ENCODE data around the gene DHRSX. TPM values are rescaled to one million over a fixed set of nuclear protein-coding genes. Genes with fewer than 3 reads are reported as not detected.
"Not testable (repeated sequence)": the region's sequence is repeated elsewhere in the genome, so short reads cannot be mapped to it uniquely, and the experiment has no call there.

Gene DHRSX
- total and polyA plus RNA-seq, 5 experiments from 2014 or later: 17.1 to 20.8 (median 17.2) TPM

GRCh38 chrX:2266445-2267349 is 234.1 kb downstream of the DHRSX start:
- DNase-seq (peak in 3 of 10 donors; percentile 28 to 43 (median 42)), ATAC-seq (peak in 1 of 2 donors; percentile 62)
- Mint-ChIP-seq H3K9me3 (peaks cover 0 to 2% (median 0%) of the 10 kb centered on the region in 9 donors), H3K36me3 (peaks cover 5 to 59% (median 43%) of the 10 kb centered on the region in 3 donors), H3K4me1 (peaks cover 0 to 16% (median 3%) of the 10 kb centered on the region in 4 donors), H3K27me3 (no peaks in the 10 kb centered on the region), H3K4me3 (no peak overlapping the region), H3K27ac (peak overlapping the region in 1 of 10 donors; percentile 74)
- POLR2A ChIA-PET: no interaction called here

DNA sequence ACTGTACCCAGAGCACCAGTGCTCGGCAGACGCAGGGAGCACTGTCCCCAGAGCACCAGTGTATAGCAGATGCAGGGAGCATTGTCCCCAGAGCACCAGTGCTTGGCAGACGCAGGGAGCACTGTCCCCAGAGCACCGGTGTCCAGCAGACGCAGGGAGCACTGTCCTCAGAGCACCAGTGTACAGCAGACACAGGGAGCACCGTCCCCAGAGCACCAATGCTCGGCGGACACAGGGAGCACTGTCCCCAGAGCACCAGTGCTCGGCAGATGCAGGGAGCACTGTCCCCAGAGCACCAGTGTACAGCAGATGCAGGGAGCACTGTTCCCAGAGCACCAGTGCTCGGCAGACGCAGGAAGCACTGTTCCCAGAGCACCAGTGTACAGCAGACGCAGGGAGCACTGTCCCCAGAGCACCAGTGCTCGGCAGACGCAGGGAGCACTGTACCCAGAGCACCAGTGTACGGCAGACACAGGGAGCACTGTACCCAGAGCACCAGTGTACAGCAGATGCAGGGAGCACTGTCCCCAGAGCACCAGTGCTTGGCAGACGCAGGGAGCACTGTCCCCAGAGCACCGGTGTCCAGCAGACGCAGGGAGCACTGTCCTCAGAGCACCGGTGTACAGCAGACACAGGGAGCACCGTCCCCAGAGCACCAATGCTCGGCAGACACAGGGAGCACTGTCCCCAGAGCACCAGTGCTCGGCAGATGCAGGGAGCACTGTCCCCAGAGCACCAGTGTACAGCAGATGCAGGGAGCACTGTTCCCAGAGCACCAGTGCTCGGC is 234.9 kb downstream of the DHRSX start:
- H3K36me3 Mint-ChIP-seq: peaks cover 5 to 58% (median 42%) of the 10 kb centered on the region in 3 donors

GRCh38 chrX:2264179-2265030 is 236.4 kb downstream of the DHRSX start:
- peaks cover 12 to 66% (median 44%) of the 10 kb centered on the region in 3 donors for H3K36me3 Mint-ChIP-seq
- POLR2A ChIA-PET: no interaction called here
- no peaks in the 10 kb centered on the region for H3K27me3 Mint-ChIP-seq
- H3K9me3 Mint-ChIP-seq: peaks cover 0 to 2% (median 0%) of the 10 kb centered on the region in 9 donors
- DNase-seq (peak in 1 of 10 donors; percentile 28), ATAC-seq (no peak)
- no peak overlapping the region for H3K4me3 Mint-ChIP-seq
- H3K27ac Mint-ChIP-seq: peak overlapping the region in 2 of 10 donors; percentile 15 to 59
- peaks cover 0 to 14% (median 3%) of the 10 kb centered on the region in 4 donors for H3K4me1 Mint-ChIP-seq

More for the DNA sequence above, 234.9 kb downstream of the DHRSX start:
- H3K27me3 Mint-ChIP-seq, H3K9me3 Mint-ChIP-seq, DNase-seq, POLR2A ChIA-PET, H3K4me3 Mint-ChIP-seq, H3K27ac Mint-ChIP-seq, ATAC-seq: not testable (repeated sequence)
- peaks cover 0 to 14% (median 3%) of the 10 kb centered on the region in 4 donors for H3K4me1 Mint-ChIP-seq

DNA sequence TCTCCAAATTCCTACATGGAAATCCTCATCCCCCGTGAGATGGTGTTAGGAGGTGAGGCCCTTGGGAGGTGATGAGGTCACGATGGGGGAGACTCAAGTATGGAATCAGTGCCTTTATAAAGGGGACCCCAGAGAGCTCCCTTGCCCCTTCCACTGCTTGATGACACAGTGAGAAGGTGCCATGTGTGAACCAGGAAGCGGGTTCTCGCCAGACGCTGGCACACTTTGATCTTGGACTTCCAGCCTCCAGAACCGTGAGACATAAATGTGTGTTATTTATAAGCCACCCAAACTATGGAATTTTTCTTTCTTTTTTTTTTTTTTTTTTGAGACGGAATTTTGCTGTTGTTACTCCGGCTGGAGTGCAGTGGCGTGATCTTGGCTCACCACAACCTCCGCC is 237.6 kb downstream of the DHRSX start:
- ATAC-seq (peak in 1 of 2 donors; percentile 42), DNase-seq (peak in 2 of 10 donors; percentile 33 to 37)
- H3K9me3 Mint-ChIP-seq: peaks cover 0 to 9% (median 2%) of the 10 kb centered on the region in 9 donors
- H3K4me3 Mint-ChIP-seq: no peak overlapping the region
- POLR2A ChIA-PET: no interaction called here
- H3K27me3 Mint-ChIP-seq: no peaks in the 10 kb centered on the region
- H3K27ac Mint-ChIP-seq: peak overlapping the region in 1 of 10 donors; percentile 59
- H3K36me3 Mint-ChIP-seq: peaks cover 18 to 73% (median 51%) of the 10 kb centered on the region in 3 donors
- peaks cover 0 to 16% (median 3%) of the 10 kb centered on the region in 4 donors for H3K4me1 Mint-ChIP-seq

DNA sequence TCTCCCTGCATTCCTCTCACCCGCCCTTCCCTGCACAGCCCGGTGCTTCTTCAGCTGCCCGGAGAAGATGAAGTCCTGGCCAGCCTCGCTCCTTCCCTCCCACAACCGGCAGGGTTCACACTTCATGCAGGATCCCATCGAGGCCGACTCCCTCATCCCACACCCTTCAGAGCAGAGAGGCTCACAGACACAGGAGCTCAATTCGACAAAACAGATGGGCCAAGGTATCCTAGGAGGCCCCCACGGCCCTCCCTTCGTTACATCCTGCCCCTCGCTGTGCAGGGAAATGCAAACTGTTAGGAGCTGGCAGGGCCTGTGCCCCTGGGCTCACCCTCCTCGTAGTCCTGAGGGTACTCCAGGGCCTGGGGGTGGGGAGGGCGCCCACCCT is 238.1 kb downstream of the DHRSX start:
- peak overlapping the region in 1 of 10 donors; percentile 16 for H3K27ac Mint-ChIP-seq
- H3K4me3 Mint-ChIP-seq: no peak overlapping the region
- no peaks in the 10 kb centered on the region for H3K27me3 Mint-ChIP-seq
- ATAC-seq (peak in 1 of 2 donors; percentile 18), DNase-seq (no peak)
- peaks cover 0 to 13% (median 3%) of the 10 kb centered on the region in 4 donors for H3K4me1 Mint-ChIP-seq
- POLR2A ChIA-PET: no interaction called here
- peaks cover 23 to 77% (median 57%) of the 10 kb centered on the region in 3 donors for H3K36me3 Mint-ChIP-seq
- peaks cover 0 to 14% (median 4%) of the 10 kb centered on the region in 9 donors for H3K9me3 Mint-ChIP-seq

DNA sequence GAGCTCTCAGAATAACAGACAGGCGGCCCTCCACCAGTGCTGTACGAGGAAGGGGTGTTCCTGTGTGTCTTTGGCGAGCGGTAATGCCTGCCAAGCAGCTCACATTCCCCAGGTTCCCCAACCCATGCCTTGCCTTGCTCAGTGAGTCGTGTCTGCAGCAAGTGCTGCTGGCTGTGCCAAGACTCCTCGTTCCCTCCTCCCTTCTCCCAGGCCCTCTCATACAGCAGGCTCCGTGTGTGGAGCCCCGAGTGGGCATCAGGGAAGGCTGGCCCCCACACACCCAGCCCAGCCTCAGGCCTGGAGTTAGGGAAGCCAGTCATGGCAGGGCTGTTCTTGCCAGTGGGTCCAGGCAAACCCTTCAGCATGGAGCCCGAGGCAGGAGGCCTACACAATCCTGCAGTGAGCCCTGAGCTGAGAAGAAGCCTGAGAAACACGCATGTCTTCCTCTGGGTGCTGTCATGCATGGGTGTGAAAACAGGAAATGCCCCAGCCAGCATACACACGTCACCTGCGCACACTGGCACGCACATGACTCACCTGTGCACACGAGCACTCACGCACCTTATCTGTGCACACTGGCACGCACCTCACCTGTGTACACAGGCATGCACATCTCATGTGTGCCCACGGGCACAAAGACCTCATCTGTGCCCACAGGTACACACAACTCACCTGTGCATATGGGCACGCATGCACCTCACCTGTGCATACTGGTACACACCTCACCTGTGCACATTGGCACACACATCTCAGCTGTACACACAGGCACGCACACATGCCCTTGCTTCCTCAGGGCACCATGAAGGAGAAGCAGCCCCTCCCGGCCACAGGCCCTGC is 238.7 kb downstream of the DHRSX start:
- peak overlapping the region in 1 of 10 donors; percentile 16 for H3K27ac Mint-ChIP-seq
- ATAC-seq (no peak), DNase-seq (no peak)
- peaks cover 0 to 15% (median 5%) of the 10 kb centered on the region in 9 donors for H3K9me3 Mint-ChIP-seq
- POLR2A ChIA-PET: no interaction called here
- no peak overlapping the region for H3K4me3 Mint-ChIP-seq
- H3K36me3 Mint-ChIP-seq: peaks cover 23 to 72% (median 58%) of the 10 kb centered on the region in 3 donors
- H3K4me1 Mint-ChIP-seq: peaks cover 0 to 14% (median 3%) of the 10 kb centered on the region in 4 donors
- no peaks in the 10 kb centered on the region for H3K27me3 Mint-ChIP-seq

GRCh38 chrX:2252331-2253065 is 248.3 kb downstream of the DHRSX start:
- ATAC-seq (no peak), DNase-seq (no peak)
- H3K36me3 Mint-ChIP-seq: peaks cover 21 to 52% (median 31%) of the 10 kb centered on the region in 3 donors
- H3K27me3 Mint-ChIP-seq: no peaks in the 10 kb centered on the region
- no peak overlapping the region for H3K4me3 Mint-ChIP-seq
- no peak overlapping the region for H3K27ac Mint-ChIP-seq
- POLR2A ChIA-PET: no interaction called here
- H3K9me3 Mint-ChIP-seq: peaks cover 9 to 65% (median 22%) of the 10 kb centered on the region in 9 donors
- peaks cover 0 to 9% (median 1%) of the 10 kb centered on the region in 4 donors for H3K4me1 Mint-ChIP-seq

DNA sequence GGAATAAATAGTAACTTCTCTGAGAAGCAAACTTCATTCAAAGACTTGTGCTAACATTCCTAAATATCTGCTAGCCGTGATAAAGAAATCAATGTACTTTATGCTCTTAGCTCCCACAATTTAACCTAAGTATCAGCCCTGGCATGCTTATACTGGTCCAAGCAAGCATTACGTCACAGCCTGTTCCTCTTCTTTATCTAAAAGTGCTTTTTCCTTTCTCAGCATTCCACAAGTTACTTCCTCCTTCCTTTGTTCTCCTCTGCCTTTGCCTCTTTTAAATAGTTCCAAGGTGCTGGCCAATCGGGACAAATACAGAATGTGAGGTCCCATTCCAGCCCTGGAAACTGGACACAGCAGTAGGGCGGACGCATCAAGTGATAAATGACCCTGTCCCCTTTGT is 249.6 kb downstream of the DHRSX start:
- ATAC-seq (no peak), DNase-seq (no peak)
- Mint-ChIP-seq H3K4me1 (peaks cover 0 to 7% (median 1%) of the 10 kb centered on the region in 4 donors), H3K9me3 (peaks cover 9 to 66% (median 22%) of the 10 kb centered on the region in 9 donors), H3K4me3 (no peak overlapping the region), H3K27me3 (no peaks in the 10 kb centered on the region), H3K36me3 (peaks cover 21 to 50% (median 35%) of the 10 kb centered on the region in 3 donors), H3K27ac (no peak overlapping the region)
- POLR2A ChIA-PET: no interaction called here

DNA sequence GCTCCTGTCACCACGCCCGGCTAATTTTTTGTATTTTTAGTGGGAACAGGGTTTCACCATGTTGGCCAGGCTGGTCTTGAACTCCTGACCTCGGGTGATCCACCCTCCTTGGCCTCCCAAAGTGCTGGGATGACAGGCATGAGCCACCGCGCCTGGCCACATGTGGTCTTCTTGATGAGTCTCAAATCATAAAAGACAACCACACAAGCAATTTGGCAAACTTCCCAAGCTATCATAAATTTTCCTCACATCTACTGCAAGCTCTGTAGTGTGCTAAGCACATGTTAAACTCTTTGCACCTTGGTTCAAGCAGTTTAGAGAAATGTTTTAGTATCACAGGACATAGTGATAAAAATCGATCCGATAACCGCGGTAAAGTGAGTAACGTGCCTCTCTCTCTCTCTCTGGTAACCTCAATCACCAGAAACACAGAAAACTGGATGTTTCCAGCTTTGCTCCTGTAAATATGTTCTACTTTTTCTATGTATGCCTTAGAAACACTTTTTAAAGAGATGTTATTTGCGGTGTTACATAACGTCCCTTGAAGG is 256.8 kb downstream of the DHRSX start:
- Mint-ChIP-seq H3K9me3 (peaks cover 0 to 55% (median 15%) of the 10 kb centered on the region in 9 donors), H3K27ac (no peak overlapping the region), H3K4me1 (peaks cover 0 to 5% (median under 1%) of the 10 kb centered on the region in 4 donors), H3K36me3 (peaks cover 26 to 67% (median 59%) of the 10 kb centered on the region in 3 donors), H3K4me3 (no peak overlapping the region), H3K27me3 (no peaks in the 10 kb centered on the region)
- POLR2A ChIA-PET: no interaction called here
- ATAC-seq: no peak
- DNase-seq: no peak

GRCh38 chrX:2242980-2243379 is 257.8 kb downstream of the DHRSX start:
- peaks cover 28 to 73% (median 60%) of the 10 kb centered on the region in 3 donors for H3K36me3 Mint-ChIP-seq
- H3K4me3 Mint-ChIP-seq: no peak overlapping the region
- ATAC-seq (no peak), DNase-seq (no peak)
- H3K4me1 Mint-ChIP-seq: peaks cover 0 to 2% (median 0%) of the 10 kb centered on the region in 4 donors
- POLR2A ChIA-PET: no interaction called here
- peaks cover 0 to 48% (median 15%) of the 10 kb centered on the region in 9 donors for H3K9me3 Mint-ChIP-seq
- H3K27me3 Mint-ChIP-seq: no peaks in the 10 kb centered on the region
- no peak overlapping the region for H3K27ac Mint-ChIP-seq

Data from naive thymus-derived CD8-positive, alpha-beta T cell (primary cell).